Natural killer cell treated with Interleukin-12 subunit alpha and Interleukin-12 subunit beta and Interleukin-15 and Interleukin-18, amount 100 ng/mL, for 72 hours (primary cell): ENCODE measurements around the gene MYLK. TPM values are rescaled to one million over a fixed set of nuclear protein-coding genes. Genes with fewer than 3 reads are reported as not detected.

ENCODE experiments used
- ATAC-seq, 2 donors: fragments of 150-1000 bp; cut with Tn5 transposase in 1 of 2; sonication (Bioruptor Pico), chemical (Tn5 transposase) in 1 of 2; 2 replicates each; pipeline ENCODE4 v1.10.0; 2021
- DNase-seq: peaks from one replicate; pipeline ENCODE4 v3.0.0; 2022; ENCODE audit warnings: low spot score
- H3K27ac Mint-ChIP-seq, 2 donors: 1 replicate in 1 of 2; 2 replicates in 1 of 2; pipeline ENCODE4 v1.8.0; 2022; ENCODE audit warnings: mixed read lengths in 2 of 2, mild to moderate bottlenecking in 1 of 2, moderate library complexity in 1 of 2
- H3K27me3 Mint-ChIP-seq, 2 donors: 1 replicate in 1 of 2; 2 replicates in 1 of 2; pipeline ENCODE4 v1.8.0; 2022; ENCODE audit warnings: mixed read lengths in 2 of 2
- H3K36me3 Mint-ChIP-seq: one replicate; pipeline ENCODE4 v1.8.0; 2022; ENCODE audit warnings: mixed read lengths
- H3K4me1 Mint-ChIP-seq, 2 donors: 1 replicate in 1 of 2; 2 replicates in 1 of 2; pipeline ENCODE4 v1.8.0; 2022; ENCODE audit warnings: low read depth in 2 of 2, mixed read lengths in 2 of 2, mild to moderate bottlenecking in 1 of 2
- H3K4me3 Mint-ChIP-seq: one replicate; pipeline ENCODE4 v1.8.0; 2022; ENCODE audit warnings: mixed read lengths
- H3K9me3 Mint-ChIP-seq: 2 replicates; pipeline ENCODE4 v1.8.0; 2022; ENCODE audit warnings: mixed read lengths
- total RNA-seq, 2 donors: library from RNA; stranded (reverse); gene quantifications; one replicate each; pipeline ENCODE4 v1.2.3, GENCODE V29; 2022

MYLK gene
- total RNA-seq, 2 donors from 2014 or later: 0.12 to 0.14 TPM

DNA sequence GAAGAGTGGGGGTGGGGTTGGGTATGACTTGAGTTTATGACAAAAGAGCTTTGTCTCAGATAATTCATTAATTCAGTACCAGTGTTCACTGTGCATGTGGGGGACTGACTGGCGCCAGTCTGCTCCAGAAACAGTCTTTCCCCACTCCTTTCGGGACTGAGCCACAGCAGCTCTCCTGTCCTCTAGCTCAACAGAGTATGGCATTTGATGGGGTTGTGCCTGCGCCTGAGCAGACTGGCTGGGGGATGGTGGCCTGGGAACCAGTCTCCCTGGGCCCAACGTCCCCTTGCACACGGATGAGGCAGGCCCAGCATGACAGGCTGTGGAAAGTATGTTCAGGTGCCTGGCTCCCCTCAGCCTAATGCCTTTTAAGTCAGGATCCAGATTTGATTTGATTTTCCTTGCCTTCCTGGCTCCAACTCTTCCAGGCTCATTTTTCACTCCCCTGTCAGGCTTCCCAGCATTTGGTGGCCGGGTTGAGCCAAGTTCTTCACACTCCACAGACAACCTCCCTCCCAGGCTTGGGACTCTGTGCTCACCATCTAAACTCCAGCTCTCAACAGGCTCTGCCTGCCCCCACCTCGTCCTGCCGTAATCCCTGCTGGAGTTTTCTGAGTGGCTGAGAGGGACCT, 105.0 kb downstream of the MYLK start:
- H3K27me3 Mint-ChIP-seq: peaks cover 5 to 7% of the 10 kb centered on the region in 2 donors
- no peaks in the 10 kb centered on the region for H3K36me3 Mint-ChIP-seq
- ATAC-seq (peak in 1 of 2 donors; percentile 21), DNase-seq (no peak)
- no peaks in the 10 kb centered on the region for H3K9me3 Mint-ChIP-seq
- H3K27ac Mint-ChIP-seq: no peak overlapping the region
- no peak overlapping the region for H3K4me3 Mint-ChIP-seq
- H3K4me1 Mint-ChIP-seq: no peaks in the 10 kb centered on the region

DNA sequence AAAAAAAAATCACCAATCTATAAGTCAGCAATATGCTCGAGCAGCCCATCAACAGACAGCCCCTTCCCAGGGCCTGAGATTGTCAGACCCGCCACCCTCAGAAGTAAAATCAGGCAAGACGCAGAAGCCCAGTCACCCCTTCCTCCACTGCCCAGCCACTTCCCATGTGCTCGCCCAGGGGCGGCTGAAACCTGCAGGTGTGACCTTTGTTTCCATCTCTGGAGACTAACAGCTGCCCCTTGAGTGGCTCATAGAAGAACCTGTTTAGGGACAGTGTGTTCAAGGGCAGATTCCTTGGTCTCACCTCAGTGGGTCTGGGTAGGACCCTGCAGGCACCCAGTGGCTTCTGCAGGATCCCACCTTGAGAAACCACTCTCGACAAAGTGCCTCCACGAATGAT, 105.6 kb downstream of the MYLK start:
- Mint-ChIP-seq H3K36me3 (no peaks in the 10 kb centered on the region), H3K4me3 (no peak overlapping the region), H3K27me3 (peaks cover 5 to 7% of the 10 kb centered on the region in 2 donors), H3K9me3 (no peaks in the 10 kb centered on the region), H3K27ac (no peak overlapping the region), H3K4me1 (no peaks in the 10 kb centered on the region)
- no peak for ATAC-seq
- DNase-seq: no peak

DNA sequence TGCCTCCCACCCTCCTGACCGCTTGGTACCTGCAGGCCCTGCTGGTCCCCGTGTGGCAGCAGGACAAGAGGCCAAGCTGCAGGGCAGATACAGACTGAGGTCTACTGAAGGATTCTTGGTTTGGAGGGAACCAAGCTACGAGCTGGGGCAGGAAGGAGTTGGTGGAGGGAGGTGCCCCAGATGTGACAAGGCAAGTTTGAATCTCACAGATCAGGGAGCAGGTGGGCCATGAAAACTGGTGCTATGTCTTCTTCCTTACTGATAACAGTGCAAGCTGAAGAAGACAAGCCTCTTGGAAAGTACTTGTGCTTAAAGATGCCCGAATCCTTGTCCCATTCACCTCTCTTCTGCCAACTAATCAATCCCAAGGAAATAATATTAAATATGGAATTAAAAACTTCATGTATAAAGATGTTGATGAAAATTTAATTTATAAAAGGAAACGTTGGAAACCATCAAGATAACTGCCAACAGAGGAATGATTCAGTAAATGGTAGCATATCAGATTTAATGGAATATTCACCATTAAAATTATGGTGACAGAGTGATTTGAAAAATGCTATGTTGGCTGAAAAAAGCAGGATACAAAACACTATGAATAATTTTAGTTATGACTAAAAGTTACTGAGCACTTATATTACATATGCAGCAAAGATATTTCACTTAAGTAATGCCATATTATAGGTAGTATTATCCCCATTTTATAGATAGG, 107.9 kb downstream of the MYLK start:
- Mint-ChIP-seq H3K27me3 (peaks cover 5 to 17% of the 10 kb centered on the region in 2 donors), H3K4me1 (no peaks in the 10 kb centered on the region), H3K36me3 (no peaks in the 10 kb centered on the region), H3K9me3 (no peaks in the 10 kb centered on the region), H3K4me3 (no peak overlapping the region), H3K27ac (no peak overlapping the region)
- no peak for DNase-seq
- ATAC-seq: peak in 1 of 2 donors; percentile 12

DNA sequence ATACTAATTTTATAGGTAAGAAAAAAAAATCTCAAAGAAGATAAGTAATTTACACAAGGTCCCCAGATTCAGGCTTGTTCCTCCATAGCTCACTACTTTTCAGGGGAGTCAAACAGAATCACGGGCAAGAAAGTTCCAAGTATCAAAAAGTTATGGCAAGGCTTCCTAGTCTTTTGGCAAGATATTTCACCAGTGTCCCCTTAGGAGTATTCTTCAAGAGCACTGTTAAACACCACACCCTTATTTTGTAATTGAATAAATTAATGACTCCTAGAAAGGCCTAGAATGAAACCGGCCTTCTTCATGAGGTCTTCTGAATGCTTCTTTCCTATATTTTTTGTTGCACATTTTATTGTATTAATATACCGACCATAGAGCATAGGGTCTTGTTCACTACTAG, 109.7 kb downstream of the MYLK start:
- no peak for DNase-seq
- Mint-ChIP-seq H3K4me3 (no peak overlapping the region), H3K4me1 (no peaks in the 10 kb centered on the region), H3K27me3 (peaks cover 2 to 17% of the 10 kb centered on the region in 2 donors), H3K36me3 (no peaks in the 10 kb centered on the region), H3K9me3 (no peaks in the 10 kb centered on the region), H3K27ac (no peak overlapping the region)
- ATAC-seq: no peak

DNA sequence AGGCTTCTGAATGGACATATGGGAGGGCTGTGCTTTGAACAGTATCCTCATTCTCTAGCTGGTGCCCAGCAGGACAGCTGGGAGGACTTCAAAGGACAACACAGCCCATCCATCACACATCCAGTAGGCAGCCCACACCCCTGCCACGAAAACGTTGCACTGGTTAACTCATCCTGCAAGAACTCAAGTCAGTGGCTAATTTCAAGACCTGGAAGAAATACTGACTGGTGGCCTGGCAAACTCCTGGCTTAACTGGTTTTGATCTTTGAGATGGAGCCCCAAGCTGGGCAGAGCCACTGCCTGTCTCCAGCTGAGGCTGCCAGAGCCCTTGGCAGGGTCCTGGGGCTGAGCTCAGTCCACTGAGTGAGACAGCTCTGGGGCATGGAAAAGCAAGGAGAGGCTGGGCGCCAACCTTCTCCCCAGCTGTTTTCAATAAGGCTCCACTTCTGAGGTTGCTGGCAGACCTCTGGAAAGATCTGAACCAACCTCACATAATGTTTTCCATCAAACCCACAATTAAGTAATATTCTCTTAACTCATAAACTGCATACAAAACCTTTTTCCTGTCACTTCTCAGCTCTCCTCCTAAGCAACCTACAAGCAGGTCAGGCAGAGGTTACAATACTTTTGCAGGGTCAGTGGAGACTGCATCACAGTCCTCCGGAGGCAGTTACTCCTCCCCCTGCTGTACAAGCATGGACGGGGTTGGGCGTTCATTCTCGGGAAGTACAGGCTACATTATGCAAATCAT, 110.3 kb downstream of the MYLK start:
- DNase-seq (no peak), ATAC-seq (peak in 1 of 2 donors; percentile 40)
- no peaks in the 10 kb centered on the region for H3K9me3 Mint-ChIP-seq
- H3K4me1 Mint-ChIP-seq: no peaks in the 10 kb centered on the region
- H3K4me3 Mint-ChIP-seq: no peak overlapping the region
- peaks cover 0 to 17% of the 10 kb centered on the region in 2 donors for H3K27me3 Mint-ChIP-seq
- no peaks in the 10 kb centered on the region for H3K36me3 Mint-ChIP-seq
- no peak overlapping the region for H3K27ac Mint-ChIP-seq

DNA sequence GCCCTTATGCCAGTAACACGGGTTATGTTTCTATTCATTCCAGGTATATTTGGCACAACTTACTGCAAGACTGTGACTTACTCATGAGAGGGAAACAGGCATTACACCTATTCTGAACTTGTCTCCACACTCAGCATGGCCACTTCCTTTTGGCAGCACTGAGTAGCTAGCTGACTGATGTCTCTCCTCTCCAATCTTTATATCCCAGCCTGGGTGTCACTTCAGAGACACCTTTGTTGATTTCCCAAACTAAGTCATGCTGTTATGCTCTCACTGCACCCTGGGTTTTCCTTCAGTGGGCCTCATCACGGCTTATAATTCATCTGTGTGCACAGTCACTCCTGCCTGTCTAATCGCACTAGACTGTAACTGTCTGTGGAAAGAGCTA, 114.8 kb downstream of the MYLK start:
- no peak overlapping the region for H3K27ac Mint-ChIP-seq
- H3K36me3 Mint-ChIP-seq: no peaks in the 10 kb centered on the region
- no peak overlapping the region for H3K4me3 Mint-ChIP-seq
- peaks cover 0 to 3% of the 10 kb centered on the region in 2 donors for H3K4me1 Mint-ChIP-seq
- peaks cover 3 to 24% of the 10 kb centered on the region in 2 donors for H3K27me3 Mint-ChIP-seq
- ATAC-seq (no peak), DNase-seq (no peak)
- H3K9me3 Mint-ChIP-seq: no peaks in the 10 kb centered on the region

DNA sequence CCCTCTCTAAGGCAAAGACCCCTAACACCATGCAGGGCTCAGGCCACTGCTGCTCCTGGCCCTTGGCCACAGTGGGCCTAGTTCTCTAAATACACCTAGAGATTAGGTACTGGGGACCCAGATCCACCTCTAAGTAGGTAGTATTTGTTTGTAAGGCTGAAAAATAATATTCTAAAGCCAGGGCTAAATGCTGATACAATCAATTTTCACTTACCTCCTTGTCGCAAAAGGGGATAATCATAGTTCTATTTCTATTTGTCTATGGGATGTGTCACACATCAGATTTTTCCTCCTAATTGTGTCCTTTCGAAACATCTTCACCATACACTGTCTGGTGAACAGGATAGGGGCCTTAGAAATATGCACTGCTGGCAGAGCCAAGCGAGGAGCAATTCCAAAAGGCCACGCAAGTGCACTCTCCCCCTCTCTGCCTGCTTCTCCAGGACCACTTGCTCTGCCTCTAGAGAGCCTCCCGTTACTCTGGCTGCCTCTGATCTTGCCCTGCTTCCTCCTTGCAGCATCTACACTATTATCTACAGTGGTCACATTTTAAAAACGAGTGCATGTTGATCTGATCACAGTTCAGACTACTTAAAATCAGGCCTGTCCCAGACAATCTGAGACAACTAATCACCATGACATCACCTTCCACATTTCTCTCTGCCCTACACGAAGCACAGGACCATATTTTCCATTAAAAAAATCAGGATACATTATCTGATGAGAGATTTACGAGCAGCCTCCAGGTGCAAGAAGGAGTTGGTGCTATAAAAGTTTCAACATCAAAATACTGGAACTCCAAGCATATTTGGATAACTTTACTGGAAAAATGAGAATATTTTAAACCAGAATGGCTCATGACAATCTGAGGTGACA, 115.4 kb downstream of the MYLK start:
- no peak overlapping the region for H3K27ac Mint-ChIP-seq
- no peaks in the 10 kb centered on the region for H3K9me3 Mint-ChIP-seq
- ATAC-seq: no peak

DNA sequence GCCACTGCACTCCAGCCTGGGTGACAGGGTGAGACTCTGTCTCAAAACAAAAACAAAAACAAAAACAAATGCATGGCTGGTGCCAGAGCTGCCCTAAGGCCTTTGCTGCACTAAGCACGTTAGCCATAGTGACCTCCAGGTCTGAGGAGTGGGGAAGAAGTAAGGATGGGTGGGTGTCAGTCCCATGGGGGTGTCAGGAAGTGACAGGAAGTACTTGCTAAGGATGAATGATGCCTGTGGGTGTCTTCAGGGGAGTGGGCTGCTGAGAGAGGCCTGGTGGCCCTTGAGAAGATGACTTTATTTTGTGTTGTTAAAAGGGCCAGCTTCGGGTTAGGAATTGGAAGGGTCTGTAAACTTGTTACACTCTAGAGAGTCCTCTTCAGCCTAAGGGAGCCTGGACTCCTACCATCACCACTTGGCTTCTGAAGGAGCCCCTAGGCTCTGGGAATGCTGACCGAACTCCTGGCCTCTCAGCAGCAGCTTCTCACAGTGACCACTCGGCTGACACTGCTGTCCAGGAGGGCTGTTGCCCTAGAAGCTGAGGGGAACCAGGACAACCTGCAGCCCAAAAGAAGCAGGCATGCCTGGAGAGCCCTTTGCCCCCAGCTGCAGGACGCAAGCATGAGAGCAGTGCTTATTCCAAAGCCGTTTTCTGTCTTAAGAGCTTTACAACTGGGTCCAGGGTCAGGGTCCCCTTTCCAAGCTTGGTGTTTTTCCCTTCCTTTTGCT, 116.4 kb downstream of the MYLK start:
- DNase-seq: no peak
- no peak overlapping the region for H3K4me3 Mint-ChIP-seq
- peak in 1 of 2 donors; percentile 34 for ATAC-seq
- H3K36me3 Mint-ChIP-seq: no peaks in the 10 kb centered on the region
- no peak overlapping the region for H3K27ac Mint-ChIP-seq
- H3K9me3 Mint-ChIP-seq: no peaks in the 10 kb centered on the region
- peaks cover 0 to 3% of the 10 kb centered on the region in 2 donors for H3K4me1 Mint-ChIP-seq
- H3K27me3 Mint-ChIP-seq: peaks cover 3 to 35% of the 10 kb centered on the region in 2 donors

More for the DNA sequence above, 115.4 kb downstream of the MYLK start:
- H3K27me3 Mint-ChIP-seq: peaks cover 3 to 30% of the 10 kb centered on the region in 2 donors
- DNase-seq: no peak
- H3K4me3 Mint-ChIP-seq: no peak overlapping the region
- H3K4me1 Mint-ChIP-seq: peaks cover 0 to 3% of the 10 kb centered on the region in 2 donors
- no peaks in the 10 kb centered on the region for H3K36me3 Mint-ChIP-seq

DNA sequence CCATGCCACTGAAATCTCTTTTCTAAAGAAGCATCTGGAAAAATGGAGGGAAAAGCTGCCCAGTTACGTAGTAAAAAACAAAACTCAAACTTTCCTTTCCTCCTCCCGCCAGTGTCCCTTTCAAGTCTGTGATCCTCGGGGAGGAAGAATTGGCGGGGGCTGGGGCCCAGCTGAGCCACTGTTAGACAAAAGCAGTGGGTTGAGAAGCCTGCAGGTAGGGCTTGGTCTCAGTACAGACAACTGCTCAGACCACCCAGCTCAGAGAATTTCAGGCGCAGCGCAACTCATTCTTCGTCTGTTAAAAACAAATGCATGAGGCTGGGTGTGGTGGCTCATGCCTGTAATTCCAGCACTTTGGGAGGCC, 117.1 kb downstream of the MYLK start:
- H3K4me1 Mint-ChIP-seq: peaks cover 0 to 3% of the 10 kb centered on the region in 2 donors

DNA sequence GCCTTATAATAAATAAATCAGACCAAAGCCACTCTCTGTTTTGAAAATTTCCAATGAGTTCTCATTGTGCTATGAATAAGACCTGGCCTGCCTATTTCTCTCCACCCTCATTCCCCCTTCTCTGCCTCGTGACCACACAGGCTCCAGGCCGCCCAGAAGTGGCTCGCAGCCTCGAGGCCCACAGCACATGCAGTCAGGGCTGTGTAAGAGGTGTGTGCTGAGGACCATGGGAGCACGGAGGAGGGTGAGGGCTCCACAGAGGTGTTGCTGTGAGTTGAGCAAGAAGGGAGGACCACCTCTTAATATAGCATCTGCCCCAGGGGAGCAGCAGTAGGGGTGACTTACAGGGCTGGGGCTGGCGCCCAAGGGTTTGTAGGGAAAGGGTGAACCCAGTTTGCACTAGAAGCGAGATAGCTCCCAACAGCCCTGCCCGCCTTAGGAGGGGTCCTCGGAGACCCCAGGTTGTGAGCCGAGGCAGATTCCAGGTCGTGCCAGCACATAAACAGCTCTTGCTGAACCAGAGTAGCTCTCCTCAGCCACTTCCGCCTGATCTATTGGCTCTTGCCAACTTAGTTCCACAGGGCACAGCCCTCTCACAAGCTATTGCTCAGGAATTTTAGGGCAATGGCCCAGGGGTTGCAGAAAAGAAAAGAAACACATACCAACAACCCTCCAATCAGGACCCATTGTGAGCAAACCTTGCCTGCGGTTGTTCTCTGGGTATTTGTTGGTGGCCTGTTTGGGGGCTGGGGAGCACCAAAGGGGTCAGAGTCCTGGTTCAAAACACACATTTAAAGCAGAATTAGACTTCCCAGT, 117.7 kb downstream of the MYLK start:
- H3K9me3 Mint-ChIP-seq: no peaks in the 10 kb centered on the region
- ATAC-seq: peak in 1 of 2 donors; percentile 54
- peaks cover 3 to 31% of the 10 kb centered on the region in 2 donors for H3K27me3 Mint-ChIP-seq
- H3K36me3 Mint-ChIP-seq: no peaks in the 10 kb centered on the region
- H3K27ac Mint-ChIP-seq: no peak overlapping the region
- no peak overlapping the region for H3K4me3 Mint-ChIP-seq
- H3K4me1 Mint-ChIP-seq: peaks cover 0 to 3% of the 10 kb centered on the region in 2 donors
- no peak for DNase-seq

More for the DNA sequence above, 117.1 kb downstream of the MYLK start:
- ATAC-seq (no peak), DNase-seq (no peak)
- Mint-ChIP-seq H3K9me3 (no peaks in the 10 kb centered on the region), H3K27ac (no peak overlapping the region), H3K27me3 (peaks cover 3 to 36% of the 10 kb centered on the region in 2 donors), H3K4me3 (no peak overlapping the region), H3K36me3 (no peaks in the 10 kb centered on the region)

DNA sequence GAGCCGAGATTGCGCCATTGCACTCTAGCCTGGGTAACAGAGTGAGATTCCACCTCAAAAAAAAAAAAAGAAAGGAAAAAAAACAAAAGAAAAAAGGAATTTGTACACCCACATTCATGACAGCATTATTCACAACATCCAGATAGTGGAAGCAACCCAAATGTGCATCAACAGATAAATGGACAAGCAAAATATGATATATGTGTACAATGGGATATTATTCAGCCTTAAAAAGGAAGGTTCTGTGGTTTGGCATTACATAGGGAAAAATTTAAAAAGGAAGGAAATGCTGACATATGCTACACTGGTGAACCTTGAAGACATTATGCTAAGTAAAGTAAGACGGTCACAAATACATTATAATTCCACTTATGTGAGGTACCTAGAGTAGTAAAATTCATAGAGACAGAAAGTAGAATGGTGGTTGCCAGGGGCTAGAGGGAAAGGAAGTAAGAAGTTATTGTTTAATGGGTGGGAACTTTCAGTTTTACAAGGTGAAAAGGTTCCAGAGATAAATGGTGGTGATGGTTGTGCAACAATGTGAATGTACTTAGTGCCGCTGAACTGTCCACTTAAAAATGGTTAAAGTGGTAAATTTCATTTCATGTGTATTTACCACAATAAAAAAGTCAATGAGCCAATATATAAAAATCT, 118.5 kb downstream of the MYLK start:
- peaks cover 3 to 23% of the 10 kb centered on the region in 2 donors for H3K27me3 Mint-ChIP-seq
- no peaks in the 10 kb centered on the region for H3K36me3 Mint-ChIP-seq
- H3K4me3 Mint-ChIP-seq: no peak overlapping the region
- peaks cover 0 to 3% of the 10 kb centered on the region in 2 donors for H3K4me1 Mint-ChIP-seq
- ATAC-seq (no peak), DNase-seq (no peak)
- no peak overlapping the region for H3K27ac Mint-ChIP-seq
- no peaks in the 10 kb centered on the region for H3K9me3 Mint-ChIP-seq

DNA sequence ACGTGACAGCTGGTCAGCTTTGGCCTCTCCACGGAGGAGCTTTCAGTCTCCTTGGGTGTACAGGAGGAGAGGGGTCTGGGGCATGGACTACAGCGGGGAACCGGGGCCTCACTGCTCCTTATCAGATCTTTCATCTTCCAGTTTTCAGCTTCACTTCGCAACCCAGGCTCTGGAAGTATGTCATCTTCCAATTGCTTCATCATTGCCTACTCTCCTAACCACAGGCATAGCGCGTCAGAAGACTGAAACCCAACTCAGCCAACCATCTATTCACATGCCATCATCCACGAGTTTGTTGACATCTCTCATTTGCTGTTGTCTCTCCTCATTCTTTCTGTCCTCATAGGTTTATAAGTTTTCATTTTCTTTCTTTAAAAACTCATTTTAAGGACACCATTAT, 119.5 kb downstream of the MYLK start:
- Mint-ChIP-seq H3K4me3 (no peak overlapping the region), H3K4me1 (peaks cover 0 to 3% of the 10 kb centered on the region in 2 donors), H3K36me3 (no peaks in the 10 kb centered on the region), H3K27me3 (peaks cover 3 to 22% of the 10 kb centered on the region in 2 donors), H3K9me3 (no peaks in the 10 kb centered on the region), H3K27ac (no peak overlapping the region)
- DNase-seq: no peak
- ATAC-seq: no peak
